Urinary bladder (tissue), 4 donors: ENCODE results near the gene WDR20. TPM values are rescaled to one million over a fixed set of nuclear protein-coding genes. Genes with fewer than 3 reads are reported as not detected.
"Not testable (repeated sequence)": the region's sequence is repeated elsewhere in the genome, so short reads cannot be mapped to it uniquely, and the experiment has no call there.

Experiments used
- DNase-seq: peaks from one replicate; pipeline ENCODE4 v3.0.0-alpha.2; 2015; ENCODE audit errors: extremely low spot score
- H3K27ac ChIP-seq: one replicate; pipeline ENCODE4 v1.5.1; 2013; ENCODE audit warnings: low read depth, mild to moderate bottlenecking, moderate library complexity
- H3K36me3 ChIP-seq: one replicate; pipeline ENCODE4 v1.6.1; 2013; ENCODE audit warnings: mild to moderate bottlenecking, moderate library complexity; ENCODE audit not compliant: insufficient read depth
- H3K4me1 ChIP-seq: one replicate; pipeline ENCODE4 v1.6.1; 2013; ENCODE audit warnings: mild to moderate bottlenecking, moderate library complexity; ENCODE audit not compliant: insufficient read depth
- H3K4me3 ChIP-seq: one replicate; pipeline ENCODE4 v1.5.1; 2013; ENCODE audit warnings: low read depth, low read length
- WGBS: extraction: QIAGEN DNeasy Blood & Tissue Kit; methylation state at CpG from one replicate; pipeline ENCODE4 v1.1.7; 2013; 5-methylcytosine and 5-hydroxymethylcytosine counted together
- polyA plus RNA-seq: library from polyadenylated mRNA; stranded (reverse); fragments of 200-250 nt; gene quantifications from one replicate; pipeline ENCODE4 v1.2.3, GENCODE V29; 2013
- total RNA-seq: library from RNA; depleted of rRNA; stranded (reverse); fragments of >200 nt; gene quantifications from one replicate; pipeline ENCODE4 v1.2.3, GENCODE V29; 2014
- donor health status: healthy with polysubstance abuse.
- donor health status: healthy.

The WDR20 gene
- total and polyA plus RNA-seq, 2 donors: 15.6 to 27.0 TPM

DNA sequence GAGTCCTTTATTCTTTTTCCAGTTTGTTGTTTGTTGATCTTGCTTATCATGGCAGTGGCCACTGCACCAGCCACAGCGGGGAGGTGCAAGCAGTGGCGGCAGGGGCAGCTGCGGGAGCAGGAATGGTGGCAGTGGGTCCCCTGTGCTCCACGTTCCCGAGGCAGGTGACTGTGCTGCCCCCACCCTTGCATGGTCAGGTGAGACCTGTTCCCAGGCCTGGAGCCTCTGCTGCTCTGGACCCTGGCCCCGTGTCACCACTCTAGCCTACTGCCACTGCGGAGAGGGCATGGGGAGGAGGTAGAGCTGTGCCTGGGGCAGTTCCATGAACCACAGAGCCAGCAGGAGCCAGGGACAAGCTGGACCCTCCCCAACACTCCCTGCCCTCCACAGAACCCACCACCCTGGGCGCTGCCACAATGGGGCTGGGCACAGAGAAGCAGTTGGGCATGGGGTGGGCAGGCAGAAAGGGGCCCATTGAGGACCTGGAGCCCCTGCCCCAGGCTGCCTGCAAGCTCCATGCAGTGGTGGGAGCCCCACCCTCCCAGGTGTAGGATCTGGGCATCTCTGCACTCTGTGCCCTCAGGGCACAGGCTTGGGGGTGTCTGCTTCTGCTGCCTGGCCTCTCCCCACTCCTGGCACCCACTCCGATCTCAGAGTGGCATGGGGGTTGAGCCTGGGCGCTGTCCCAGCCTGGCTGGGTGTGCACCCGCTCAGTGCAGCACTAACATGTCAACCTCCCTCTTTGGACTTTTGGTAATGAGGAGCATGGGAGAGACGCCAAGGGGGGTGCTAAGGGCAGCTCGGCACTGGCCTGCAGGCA is 23.1 kb upstream of the WDR20 start:
- Histone ChIP-seq H3K4me3 (no peak overlapping the region), H3K27ac (no peak overlapping the region), H3K4me1 (no peaks in the 10 kb centered on the region), H3K36me3 (no peaks in the 10 kb centered on the region)
- no peak for DNase-seq
- 95% methylated on average over 13 of the region's 13 CpGs for WGBS

DNA sequence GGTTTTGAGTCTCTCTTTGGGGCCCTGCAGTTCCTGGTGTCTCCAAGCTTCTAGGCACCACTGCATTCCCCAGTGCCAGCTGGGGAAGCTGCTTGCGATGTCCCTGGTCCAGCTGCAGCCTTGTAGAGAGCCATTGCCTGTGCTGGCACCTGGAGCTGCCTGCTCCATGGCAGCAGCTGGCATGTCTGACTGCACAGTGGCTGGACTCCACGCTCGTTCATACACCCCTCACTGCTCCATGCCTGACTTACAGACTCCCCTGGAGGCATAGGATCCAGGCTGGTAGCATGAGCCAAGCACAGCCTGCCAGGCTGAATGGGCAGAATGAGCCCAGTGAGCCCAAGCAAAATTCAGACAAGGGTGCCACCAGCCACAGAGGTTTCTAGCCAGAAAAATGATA is 21.8 kb upstream of the WDR20 start:
- Histone ChIP-seq H3K4me3 (no peak overlapping the region), H3K27ac (no peak overlapping the region), H3K4me1 (no peaks in the 10 kb centered on the region), H3K36me3 (no peaks in the 10 kb centered on the region)
- WGBS: 90% methylated on average over 3 of the region's 3 CpGs
- DNase-seq: no peak

- no peaks in the 10 kb centered on the region for H3K36me3 ChIP-seq
- 76% methylated on average over 1 of the region's 1 CpG for WGBS
- H3K27ac ChIP-seq: no peak overlapping the region
- no peak overlapping the region for H3K4me3 ChIP-seq
- no peaks in the 10 kb centered on the region for H3K4me1 ChIP-seq
- DNase-seq: no peak
Measured at GRCh38 chr14:102120888-102121287, 18.8 kb upstream of the WDR20 start.

- H3K36me3 ChIP-seq: peaks cover under 1% of the 10 kb centered on the region
- no peak overlapping the region for H3K27ac ChIP-seq
- H3K4me1 ChIP-seq: no peaks in the 10 kb centered on the region
- no peak for DNase-seq
- 79% methylated on average over 1 of the region's 1 CpG for WGBS
- H3K4me3 ChIP-seq: no peak overlapping the region
Measured at GRCh38 chr14:102121567-102121966, 18.1 kb upstream of the WDR20 start.

GRCh38 chr14:102124419-102124818 is 15.3 kb upstream of the WDR20 start:
- no peaks in the 10 kb centered on the region for H3K4me1 ChIP-seq
- no peak overlapping the region for H3K27ac ChIP-seq
- no peak for DNase-seq
- peaks cover 2% of the 10 kb centered on the region for H3K36me3 ChIP-seq
- no peak overlapping the region for H3K4me3 ChIP-seq

GRCh38 chr14:102125546-102125945 is 14.2 kb upstream of the WDR20 start:
- WGBS: 76% methylated on average over 5 of the region's 5 CpGs
- Histone ChIP-seq H3K27ac (no peak overlapping the region), H3K4me3 (no peak overlapping the region), H3K4me1 (no peaks in the 10 kb centered on the region), H3K36me3 (peaks cover 2% of the 10 kb centered on the region)
- DNase-seq: no peak

GRCh38 chr14:102126807-102127455 is 12.8 kb upstream of the WDR20 start:
- WGBS: 79% methylated on average over 5 of the region's 5 CpGs
- H3K36me3 ChIP-seq: peaks cover 2% of the 10 kb centered on the region
- no peak for DNase-seq
- no peaks in the 10 kb centered on the region for H3K4me1 ChIP-seq
- H3K4me3 ChIP-seq: no peak overlapping the region
- no peak overlapping the region for H3K27ac ChIP-seq

DNA sequence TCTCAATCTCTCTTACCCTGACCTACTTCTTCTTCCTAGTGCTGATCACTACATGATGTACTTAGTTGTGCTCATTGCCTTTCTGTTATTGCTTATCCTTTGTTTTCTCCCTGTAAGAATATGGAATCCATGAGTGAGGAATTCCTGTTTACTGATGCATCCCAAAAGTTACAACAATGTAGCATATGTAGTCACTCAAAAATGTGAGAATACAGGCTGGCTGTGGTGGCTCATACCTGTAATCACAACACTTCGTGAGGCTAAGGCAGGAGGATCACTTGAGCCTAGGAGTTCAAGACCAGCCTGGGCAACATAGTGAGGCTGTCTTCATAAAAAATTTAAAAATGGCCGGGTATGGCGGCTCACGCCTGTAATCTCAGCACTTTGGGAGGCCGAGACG is 8.0 kb upstream of the WDR20 start:
- no peaks in the 10 kb centered on the region for H3K36me3 ChIP-seq
- H3K4me1 ChIP-seq: no peaks in the 10 kb centered on the region
- no peak for DNase-seq
- H3K27ac ChIP-seq: no peak overlapping the region
- 79% methylated on average over 6 of the region's 6 CpGs for WGBS
- H3K4me3 ChIP-seq: no peak overlapping the region

DNA sequence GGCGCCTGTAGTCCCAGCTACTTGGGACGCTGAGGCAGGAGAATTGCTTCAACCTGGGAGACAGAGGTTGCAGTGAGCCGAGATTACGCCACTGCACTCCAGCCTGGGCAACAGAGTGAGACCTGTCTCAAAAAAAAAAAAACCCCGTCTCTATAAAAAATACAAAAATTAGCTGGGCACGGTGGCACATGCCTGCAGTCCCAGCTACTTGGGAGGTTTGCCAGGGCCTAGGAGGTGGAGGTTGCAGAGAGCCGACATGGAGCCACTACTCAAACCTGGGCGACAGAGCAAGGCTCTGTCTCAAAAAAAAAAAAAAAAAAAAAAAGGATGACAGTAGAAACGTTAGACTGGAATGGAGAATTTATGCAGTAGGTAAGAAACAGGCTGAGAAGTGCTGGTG is 5.7 kb upstream of the WDR20 start:
- DNase-seq, H3K4me3 ChIP-seq, H3K4me1 ChIP-seq, H3K27ac ChIP-seq, H3K36me3 ChIP-seq: not testable (repeated sequence)
- WGBS: 92% methylated on average over 9 of the region's 9 CpGs

GRCh38 chr14:102134719-102135118 is 5.0 kb upstream of the WDR20 start:
- not testable (repeated sequence) for H3K4me3 ChIP-seq, DNase-seq, H3K4me1 ChIP-seq, H3K27ac ChIP-seq, H3K36me3 ChIP-seq
- 86% methylated on average over 10 of the region's 10 CpGs for WGBS

DNA sequence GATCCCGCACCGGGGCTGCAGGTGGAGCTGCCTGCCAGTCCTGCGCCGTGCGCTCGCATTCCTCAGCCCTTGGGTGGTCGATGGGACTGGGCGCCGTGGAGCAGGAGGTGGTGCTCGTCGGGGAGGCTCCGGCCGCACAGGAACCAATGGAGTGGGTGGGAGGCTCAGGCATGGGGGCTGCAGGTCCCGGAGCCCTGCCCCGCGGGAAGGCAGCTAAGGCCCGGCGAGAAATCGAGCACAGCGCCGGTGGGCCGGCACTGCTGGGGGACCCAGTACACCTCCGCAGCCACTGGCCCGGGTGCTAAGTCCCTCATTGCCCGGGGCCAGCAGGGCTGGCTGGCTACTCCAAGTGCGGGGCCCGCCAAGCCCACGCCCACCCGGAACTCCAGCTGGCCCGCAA is 4.2 kb upstream of the WDR20 start:
- H3K4me3 ChIP-seq, H3K27ac ChIP-seq, H3K36me3 ChIP-seq, DNase-seq, H3K4me1 ChIP-seq: not testable (repeated sequence)
- WGBS: 98% methylated on average over 30 of the region's 30 CpGs

DNA sequence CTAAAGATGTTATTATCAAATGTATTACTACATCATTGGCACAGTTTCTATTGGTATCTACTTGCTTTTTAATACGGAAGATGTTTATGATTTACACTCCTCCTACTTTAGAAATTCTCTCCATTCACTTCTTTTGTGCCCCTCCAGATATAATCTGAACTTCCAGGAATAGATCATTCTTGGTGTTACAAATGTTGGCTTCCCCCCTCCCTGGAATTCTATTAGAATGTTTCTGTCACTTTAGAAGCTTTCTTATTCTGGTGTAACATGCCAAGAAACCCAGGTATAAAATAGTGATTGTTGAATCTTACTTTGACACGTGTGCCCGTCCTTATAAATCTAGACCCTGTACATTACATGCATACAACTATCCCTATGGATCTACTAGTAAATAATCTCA is 1.2 kb upstream of the WDR20 start:
- WGBS: 24% methylated on average over 3 of the region's 3 CpGs
- DNase-seq: no peak
- no peaks in the 10 kb centered on the region for H3K36me3 ChIP-seq
- H3K27ac ChIP-seq: no peak overlapping the region
- no peaks in the 10 kb centered on the region for H3K4me1 ChIP-seq
- no peak overlapping the region for H3K4me3 ChIP-seq

GRCh38 chr14:102138961-102139285 is 774 bp upstream of the WDR20 start:
- H3K4me3 ChIP-seq: peak overlapping the region; percentile 98
- H3K27ac ChIP-seq: no peak overlapping the region
- H3K36me3 ChIP-seq: no peaks in the 10 kb centered on the region
- WGBS: 5% methylated on average over 14 of the region's 14 CpGs
- H3K4me1 ChIP-seq: no peaks in the 10 kb centered on the region
- no peak for DNase-seq

DNA sequence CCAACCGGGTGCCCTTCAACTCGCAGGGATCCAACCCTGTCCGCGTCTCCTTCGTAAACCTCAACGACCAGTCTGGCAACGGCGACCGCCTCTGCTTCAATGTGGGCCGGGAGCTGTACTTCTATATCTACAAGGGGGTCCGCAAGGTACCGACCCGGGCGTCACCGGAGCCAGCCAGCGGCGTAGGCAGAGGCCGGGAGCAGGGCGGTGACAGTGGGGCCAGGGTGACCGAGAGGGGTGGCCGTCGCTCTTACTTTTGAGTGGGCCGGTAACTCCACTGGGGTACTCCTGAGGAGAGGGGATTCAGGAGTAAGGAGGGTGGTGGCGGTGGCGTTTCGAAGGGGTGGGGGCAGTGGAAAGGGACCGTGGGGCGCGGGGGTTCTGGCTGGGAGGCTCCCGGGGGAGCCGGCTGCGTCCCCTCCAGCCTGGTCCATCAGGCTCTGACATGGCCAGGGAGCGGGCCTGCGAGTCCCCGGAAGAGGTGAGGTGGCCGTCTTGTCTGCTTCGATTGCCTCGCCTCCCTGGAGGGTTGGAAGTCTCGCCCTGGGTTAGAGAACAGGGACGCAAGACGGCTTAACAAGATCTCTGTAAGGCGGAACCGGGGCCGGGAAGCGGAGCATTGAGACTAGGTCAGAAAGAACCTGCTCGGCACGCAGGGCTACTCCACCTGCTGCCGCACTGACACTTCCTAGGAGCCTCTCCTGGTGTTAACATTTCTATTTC is 491 bp downstream of the WDR20 start:
- Histone ChIP-seq H3K4me1 (no peaks in the 10 kb centered on the region), H3K36me3 (no peaks in the 10 kb centered on the region), H3K4me3 (peak overlapping the region; percentile 98), H3K27ac (peak overlapping the region; percentile 71)
- no peak for DNase-seq
- under 1% methylated on average over 48 of the region's 48 CpGs for WGBS
